ENCODE data around the gene DOK6.

Gene DOK6

GRCh38 chr18:69411199-69411598, 10.5 kb downstream of the DOK6 start:
- no peak overlapping the region for H3K4ac ChIP-seq (ENCODE audit: low read depth, low read length)
- no peak overlapping the region for H3K14ac ChIP-seq (ENCODE audit: low read length)
- no peak overlapping the region for H2AK5ac ChIP-seq (ENCODE audit: low read length)
- no peaks in the 10 kb centered on the region for H3K27me3 ChIP-seq (ENCODE audit: insufficient read depth, low read length)
- H2BK120ac ChIP-seq (ENCODE audit: insufficient read depth, low read length, poor library complexity) = no peak overlapping the region
- no peak overlapping the region for H3K4me3 ChIP-seq (ENCODE audit: low read depth, low read length)
- H4K8ac ChIP-seq (ENCODE audit: low read depth, low read length) = no peak overlapping the region
- DNase-seq = no peak
- no peaks in the 10 kb centered on the region for H3K4me1 ChIP-seq (ENCODE audit: control insufficient read depth in 1 of 2, insufficient read depth in 2 of 2, low read length in 2 of 2)
- no peak overlapping the region for H4K12ac ChIP-seq (ENCODE audit: low read depth, low read length)
- no peak overlapping the region for H2BK5ac ChIP-seq (ENCODE audit: low read depth, low read length, poor library complexity)
- H3K36me3 ChIP-seq (ENCODE audit: control insufficient read depth in 1 of 2, insufficient read depth in 2 of 2, low read length in 2 of 2) = no peaks in the 10 kb centered on the region
- no peak overlapping the region for H3K4me2 ChIP-seq (ENCODE audit: low read length)
- no peak overlapping the region for H3K27ac ChIP-seq (ENCODE audit: low read depth, low read length)
- no peak overlapping the region for H4K91ac ChIP-seq (ENCODE audit: low read depth, low read length)
- no peaks in the 10 kb centered on the region for H3K79me2 ChIP-seq (ENCODE audit: control insufficient read depth, insufficient read depth, low read length, poor library complexity)
- no peak overlapping the region for H2AFZ ChIP-seq (ENCODE audit: insufficient read depth, low read length, poor library complexity)
- H3K9ac ChIP-seq (ENCODE audit: low read length) = no peak overlapping the region
- no peak overlapping the region for H2BK12ac ChIP-seq (ENCODE audit: low read length)
- H3K9me3 ChIP-seq (ENCODE audit: insufficient read depth, low read depth, low read length) = no peaks in the 10 kb centered on the region
- no peaks in the 10 kb centered on the region for H3K79me1 ChIP-seq (ENCODE audit: low read length)
- no peak overlapping the region for H3K18ac ChIP-seq (ENCODE audit: low read length)
- H3K23ac ChIP-seq (ENCODE audit: low read length) = no peak overlapping the region

- no peaks in the 10 kb centered on the region for H3K27me3 ChIP-seq (ENCODE audit: insufficient read depth, low read length)
- H2BK12ac ChIP-seq (ENCODE audit: low read length) = no peak overlapping the region
- no peak overlapping the region for H3K4ac ChIP-seq (ENCODE audit: low read depth, low read length)
- H3K9me3 ChIP-seq (ENCODE audit: insufficient read depth, low read depth, low read length) = no peaks in the 10 kb centered on the region
- DNase-seq = no peak
- no peak overlapping the region for H2BK5ac ChIP-seq (ENCODE audit: low read depth, low read length, poor library complexity)
- H3K9ac ChIP-seq (ENCODE audit: low read length) = no peak overlapping the region
- no peak overlapping the region for H2AK5ac ChIP-seq (ENCODE audit: low read length)
- no peak overlapping the region for H3K4me3 ChIP-seq (ENCODE audit: low read depth, low read length)
- no peak overlapping the region for H4K8ac ChIP-seq (ENCODE audit: low read depth, low read length)
- no peaks in the 10 kb centered on the region for H3K79me1 ChIP-seq (ENCODE audit: low read length)
- no peak overlapping the region for H4K91ac ChIP-seq (ENCODE audit: low read depth, low read length)
- no peaks in the 10 kb centered on the region for H3K4me1 ChIP-seq (ENCODE audit: control insufficient read depth in 1 of 2, insufficient read depth in 2 of 2, low read length in 2 of 2)
- no peak overlapping the region for H3K23ac ChIP-seq (ENCODE audit: low read length)
- no peak overlapping the region for H3K14ac ChIP-seq (ENCODE audit: low read length)
- no peak overlapping the region for H2BK120ac ChIP-seq (ENCODE audit: insufficient read depth, low read length, poor library complexity)
- H3K27ac ChIP-seq (ENCODE audit: low read depth, low read length) = no peak overlapping the region
- H4K12ac ChIP-seq (ENCODE audit: low read depth, low read length) = no peak overlapping the region
- no peak overlapping the region for H3K18ac ChIP-seq (ENCODE audit: low read length)
- H2AFZ ChIP-seq (ENCODE audit: insufficient read depth, low read length, poor library complexity) = no peak overlapping the region
- H3K4me2 ChIP-seq (ENCODE audit: low read length) = no peak overlapping the region
- H3K79me2 ChIP-seq (ENCODE audit: control insufficient read depth, insufficient read depth, low read length, poor library complexity) = no peaks in the 10 kb centered on the region
- no peaks in the 10 kb centered on the region for H3K36me3 ChIP-seq (ENCODE audit: control insufficient read depth in 1 of 2, insufficient read depth in 2 of 2, low read length in 2 of 2)
- WGBS (ENCODE audit: extremely low coverage, insufficient coverage, insufficient read length) = no CpG with 5 or more reads among the region's 1 CpG
Measured at GRCh38 chr18:69414184-69414583, 13.5 kb downstream of the DOK6 start.

DNA sequence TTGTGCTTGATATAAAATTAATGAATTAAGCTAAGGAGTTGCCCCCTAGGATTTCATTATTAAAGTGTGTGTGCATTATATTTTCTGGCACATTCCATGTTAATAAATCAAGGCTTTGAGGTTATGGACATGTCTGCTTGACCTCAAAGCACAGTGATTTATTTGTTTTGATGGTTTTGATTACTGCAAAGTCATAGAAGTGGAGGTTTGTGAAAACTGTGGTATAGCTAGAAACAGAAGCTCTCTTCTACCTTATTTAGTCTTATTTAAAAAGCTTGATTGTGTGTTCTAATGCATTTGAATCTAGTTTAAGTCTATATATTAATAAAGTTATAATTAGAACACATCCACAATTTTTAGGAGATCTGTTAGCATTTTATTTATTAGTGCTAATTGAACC, 32.2 kb downstream of the DOK6 start:
- no peaks in the 10 kb centered on the region for H3K79me2 ChIP-seq (ENCODE audit: control insufficient read depth, insufficient read depth, low read length, poor library complexity)
- H3K4me3 ChIP-seq (ENCODE audit: low read depth, low read length) = no peak overlapping the region
- H2AK5ac ChIP-seq (ENCODE audit: low read length) = no peak overlapping the region
- H3K4me1 ChIP-seq (ENCODE audit: control insufficient read depth in 1 of 2, insufficient read depth in 2 of 2, low read length in 2 of 2) = no peaks in the 10 kb centered on the region
- no peak overlapping the region for H4K8ac ChIP-seq (ENCODE audit: low read depth, low read length)
- no peak overlapping the region for H3K4me2 ChIP-seq (ENCODE audit: low read length)
- no peak overlapping the region for H2AFZ ChIP-seq (ENCODE audit: insufficient read depth, low read length, poor library complexity)
- H3K79me1 ChIP-seq (ENCODE audit: low read length) = no peaks in the 10 kb centered on the region
- H3K36me3 ChIP-seq (ENCODE audit: control insufficient read depth in 1 of 2, insufficient read depth in 2 of 2, low read length in 2 of 2) = no peaks in the 10 kb centered on the region
- no peak overlapping the region for H4K12ac ChIP-seq (ENCODE audit: low read depth, low read length)
- no peaks in the 10 kb centered on the region for H3K9me3 ChIP-seq (ENCODE audit: insufficient read depth, low read depth, low read length)
- no peak overlapping the region for H4K91ac ChIP-seq (ENCODE audit: low read depth, low read length)
- H2BK120ac ChIP-seq (ENCODE audit: insufficient read depth, low read length, poor library complexity) = no peak overlapping the region
- no peak for DNase-seq
- no peak overlapping the region for H3K23ac ChIP-seq (ENCODE audit: low read length)
- H3K27ac ChIP-seq (ENCODE audit: low read depth, low read length) = no peak overlapping the region
- no peaks in the 10 kb centered on the region for H3K27me3 ChIP-seq (ENCODE audit: insufficient read depth, low read length)
- H3K4ac ChIP-seq (ENCODE audit: low read depth, low read length) = no peak overlapping the region
- H3K18ac ChIP-seq (ENCODE audit: low read length) = no peak overlapping the region
- H3K14ac ChIP-seq (ENCODE audit: low read length) = no peak overlapping the region
- no peak overlapping the region for H2BK12ac ChIP-seq (ENCODE audit: low read length)
- no peak overlapping the region for H2BK5ac ChIP-seq (ENCODE audit: low read depth, low read length, poor library complexity)
- H3K9ac ChIP-seq (ENCODE audit: low read length) = no peak overlapping the region

DNA sequence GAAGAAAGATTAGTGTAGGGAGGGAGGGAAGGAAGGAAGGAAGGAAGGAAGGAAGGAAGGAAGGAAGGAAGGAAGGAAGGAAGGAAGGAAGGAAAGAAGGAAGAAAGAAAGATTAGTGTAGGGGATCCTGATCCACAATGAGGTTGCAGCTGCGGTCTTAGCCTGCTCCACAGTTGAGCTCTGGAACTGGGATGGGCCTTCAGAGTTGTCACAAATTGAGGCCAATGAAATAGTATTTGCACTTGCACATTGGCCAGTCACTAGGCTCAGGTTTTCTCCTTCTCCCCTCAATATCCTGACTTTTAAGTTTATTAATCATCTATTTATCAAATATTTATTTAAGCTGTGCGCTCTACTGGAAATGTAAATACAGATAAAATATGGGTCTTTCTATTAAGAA, 34.3 kb downstream of the DOK6 start:
- no peaks in the 10 kb centered on the region for H3K79me2 ChIP-seq (ENCODE audit: control insufficient read depth, insufficient read depth, low read length, poor library complexity)
- no CpG with 5 or more reads among the region's 2 CpGs for WGBS (ENCODE audit: extremely low coverage, insufficient coverage, insufficient read length)
- no peak for DNase-seq
- H3K4ac ChIP-seq (ENCODE audit: low read depth, low read length) = no peak overlapping the region
- no peak overlapping the region for H3K18ac ChIP-seq (ENCODE audit: low read length)
- H4K8ac ChIP-seq (ENCODE audit: low read depth, low read length) = no peak overlapping the region
- H3K4me3 ChIP-seq (ENCODE audit: low read depth, low read length) = no peak overlapping the region
- H4K12ac ChIP-seq (ENCODE audit: low read depth, low read length) = no peak overlapping the region
- no peak overlapping the region for H3K27ac ChIP-seq (ENCODE audit: low read depth, low read length)
- no peak overlapping the region for H2BK12ac ChIP-seq (ENCODE audit: low read length)
- H3K9me3 ChIP-seq (ENCODE audit: insufficient read depth, low read depth, low read length) = no peaks in the 10 kb centered on the region
- no peak overlapping the region for H2BK120ac ChIP-seq (ENCODE audit: insufficient read depth, low read length, poor library complexity)
- no peak overlapping the region for H3K23ac ChIP-seq (ENCODE audit: low read length)
- no peak overlapping the region for H2AFZ ChIP-seq (ENCODE audit: insufficient read depth, low read length, poor library complexity)
- no peaks in the 10 kb centered on the region for H3K36me3 ChIP-seq (ENCODE audit: control insufficient read depth in 1 of 2, insufficient read depth in 2 of 2, low read length in 2 of 2)
- H3K14ac ChIP-seq (ENCODE audit: low read length) = no peak overlapping the region
- no peaks in the 10 kb centered on the region for H3K27me3 ChIP-seq (ENCODE audit: insufficient read depth, low read length)
- H2BK5ac ChIP-seq (ENCODE audit: low read depth, low read length, poor library complexity) = no peak overlapping the region
- H4K91ac ChIP-seq (ENCODE audit: low read depth, low read length) = no peak overlapping the region
- H2AK5ac ChIP-seq (ENCODE audit: low read length) = no peak overlapping the region
- H3K79me1 ChIP-seq (ENCODE audit: low read length) = no peaks in the 10 kb centered on the region
- H3K4me2 ChIP-seq (ENCODE audit: low read length) = no peak overlapping the region
- no peaks in the 10 kb centered on the region for H3K4me1 ChIP-seq (ENCODE audit: control insufficient read depth in 1 of 2, insufficient read depth in 2 of 2, low read length in 2 of 2)
- H3K9ac ChIP-seq (ENCODE audit: low read length) = no peak overlapping the region

GRCh38 chr18:69444221-69444620, 43.5 kb downstream of the DOK6 start:
- Histone ChIP-seq H4K91ac (ENCODE audit: low read depth, low read length) (no peak overlapping the region), H3K4me1 (ENCODE audit: control insufficient read depth in 1 of 2, insufficient read depth in 2 of 2, low read length in 2 of 2) (no peaks in the 10 kb centered on the region), H2AK5ac (ENCODE audit: low read length) (no peak overlapping the region), H3K9ac (ENCODE audit: low read length) (no peak overlapping the region), H3K79me2 (ENCODE audit: control insufficient read depth, insufficient read depth, low read length, poor library complexity) (no peaks in the 10 kb centered on the region), H3K27ac (ENCODE audit: low read depth, low read length) (no peak overlapping the region), H3K9me3 (ENCODE audit: insufficient read depth, low read depth, low read length) (no peaks in the 10 kb centered on the region), H3K23ac (ENCODE audit: low read length) (no peak overlapping the region), H3K4ac (ENCODE audit: low read depth, low read length) (no peak overlapping the region), H2AFZ (ENCODE audit: insufficient read depth, low read length, poor library complexity) (no peak overlapping the region), H3K4me3 (ENCODE audit: low read depth, low read length) (no peak overlapping the region), H3K27me3 (ENCODE audit: insufficient read depth, low read length) (no peaks in the 10 kb centered on the region), H2BK12ac (ENCODE audit: low read length) (no peak overlapping the region), H3K36me3 (ENCODE audit: control insufficient read depth in 1 of 2, insufficient read depth in 2 of 2, low read length in 2 of 2) (no peaks in the 10 kb centered on the region), H3K14ac (ENCODE audit: low read length) (no peak overlapping the region), H3K4me2 (ENCODE audit: low read length) (no peak overlapping the region), H3K18ac (ENCODE audit: low read length) (no peak overlapping the region), H2BK120ac (ENCODE audit: insufficient read depth, low read length, poor library complexity) (no peak overlapping the region), H2BK5ac (ENCODE audit: low read depth, low read length, poor library complexity) (no peak overlapping the region), H3K79me1 (ENCODE audit: low read length) (no peaks in the 10 kb centered on the region), H4K8ac (ENCODE audit: low read depth, low read length) (no peak overlapping the region), H4K12ac (ENCODE audit: low read depth, low read length) (no peak overlapping the region)
- no peak for DNase-seq
- WGBS (ENCODE audit: extremely low coverage, insufficient coverage, insufficient read length) = no CpG with 5 or more reads among the region's 4 CpGs
